ENCODE measurements around the gene SHISA6.

SHISA6 gene

DNA sequence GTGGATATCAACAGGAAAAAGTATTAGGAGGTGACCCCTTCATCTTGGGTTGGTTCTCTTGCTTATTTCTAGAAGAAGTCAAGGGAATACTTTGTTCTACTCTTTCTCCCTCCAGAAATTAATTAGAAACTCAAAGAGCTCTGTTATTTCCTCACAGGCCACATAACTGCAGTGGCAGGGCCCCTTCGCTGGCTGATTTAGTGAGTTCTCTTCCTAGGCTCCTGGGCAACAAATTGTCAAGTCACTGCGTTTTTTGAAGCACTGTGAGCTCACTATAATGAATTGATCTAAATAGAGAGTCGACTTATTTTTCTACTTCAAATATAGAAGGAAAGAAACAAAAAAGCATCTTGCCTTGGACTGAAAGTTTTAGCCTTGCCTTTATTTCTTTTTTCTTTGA is 4.8 kb downstream of the SHISA6 start:
- Histone ChIP-seq H3K4me2 (no peak overlapping the region), H3K36me3 (ENCODE audit: insufficient read depth) (no peaks in the 10 kb centered on the region), H3K79me2 (ENCODE audit: insufficient read depth, low read depth) (no peaks in the 10 kb centered on the region), H3K9ac (no peak overlapping the region), H2AFZ (ENCODE audit: low read depth) (no peak overlapping the region), H3K4me1 (ENCODE audit: low read depth, poor library complexity, severe bottlenecking) (no peaks in the 10 kb centered on the region), H4K20me1 (ENCODE audit: insufficient read depth) (no peaks in the 10 kb centered on the region), H3K4me3 (IDR thresholded peaks at IDR 0.05; ENCODE audit: insufficient read depth, low read depth, low read length) (no peak overlapping the region), H3K27me3 (ENCODE audit: insufficient read depth, low read depth) (no peaks in the 10 kb centered on the region), H3K27ac (no peak overlapping the region)
- no peak for TF ChIP-seq CTCF (conservative IDR thresholded peaks at IDR 0.05; ENCODE audit: low read depth, low read length)

DNA sequence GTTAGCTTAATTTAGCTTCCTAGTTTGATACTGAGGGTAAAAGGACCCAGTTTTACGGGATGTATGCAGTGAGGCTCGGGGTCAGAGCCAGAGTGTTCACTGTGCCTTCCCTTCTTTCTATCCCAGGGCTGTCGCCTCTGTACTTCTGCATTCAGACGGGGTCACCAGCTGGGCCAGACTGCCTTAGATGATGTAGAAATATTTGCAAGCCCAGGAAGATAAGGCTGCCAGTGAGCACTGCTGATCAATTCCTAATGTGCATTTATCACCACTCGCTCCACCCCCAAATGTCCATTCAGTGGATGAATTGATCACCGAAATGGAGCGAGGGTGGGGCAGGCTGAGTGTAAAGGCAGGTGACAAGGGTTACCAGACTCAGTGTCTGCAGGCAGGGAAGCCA is 9.1 kb downstream of the SHISA6 start:
- H3K79me2 ChIP-seq (ENCODE audit: insufficient read depth, low read depth), result no peaks in the 10 kb centered on the region
- H3K4me2 ChIP-seq, result no peak overlapping the region
- no peaks in the 10 kb centered on the region for H3K36me3 ChIP-seq (ENCODE audit: insufficient read depth)
- H4K20me1 ChIP-seq (ENCODE audit: insufficient read depth), result no peaks in the 10 kb centered on the region
- H3K27me3 ChIP-seq (ENCODE audit: insufficient read depth, low read depth), result no peaks in the 10 kb centered on the region
- no peak overlapping the region for H2AFZ ChIP-seq (ENCODE audit: low read depth)
- no peaks in the 10 kb centered on the region for H3K4me1 ChIP-seq (ENCODE audit: low read depth, poor library complexity, severe bottlenecking)
- no peak overlapping the region for H3K27ac ChIP-seq
- TF ChIP-seq CTCF (conservative IDR thresholded peaks at IDR 0.05; ENCODE audit: low read depth, low read length), result no peak
- no peak overlapping the region for H3K9ac ChIP-seq
- H3K4me3 ChIP-seq (IDR thresholded peaks at IDR 0.05; ENCODE audit: insufficient read depth, low read depth, low read length), result no peak overlapping the region

DNA sequence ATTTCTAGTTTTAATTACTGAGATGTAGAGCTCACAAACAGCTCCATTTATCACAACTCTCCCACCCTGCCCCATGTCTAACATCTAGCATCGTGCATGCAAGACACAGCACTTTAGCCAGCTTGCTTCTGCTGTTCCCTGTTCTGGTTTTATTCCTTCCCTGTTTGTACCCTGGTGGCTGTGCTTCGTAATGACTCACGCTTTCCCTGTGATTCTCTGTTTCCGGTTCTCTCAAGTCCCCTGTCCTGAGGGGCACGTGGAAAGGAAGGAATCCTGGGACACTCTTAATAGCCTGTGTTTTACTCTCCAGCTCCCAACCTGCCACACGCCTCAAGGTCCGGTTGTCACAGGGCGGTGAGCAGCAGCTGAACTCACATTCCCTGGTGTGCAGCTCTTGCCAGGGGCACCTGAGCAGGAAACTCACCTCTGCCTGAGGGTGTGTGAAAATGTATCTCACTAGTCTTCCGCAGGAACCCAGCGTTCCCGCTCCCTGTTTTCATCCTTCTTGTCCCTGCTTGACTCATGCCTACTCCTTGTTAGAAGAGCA is 10.6 kb downstream of the SHISA6 start:
- no peaks in the 10 kb centered on the region for H3K27me3 ChIP-seq (ENCODE audit: insufficient read depth, low read depth)
- no peaks in the 10 kb centered on the region for H3K4me1 ChIP-seq (ENCODE audit: low read depth, poor library complexity, severe bottlenecking)
- no peak overlapping the region for H3K4me2 ChIP-seq
- no peaks in the 10 kb centered on the region for H3K79me2 ChIP-seq (ENCODE audit: insufficient read depth, low read depth)
- no peaks in the 10 kb centered on the region for H4K20me1 ChIP-seq (ENCODE audit: insufficient read depth)
- H3K36me3 ChIP-seq (ENCODE audit: insufficient read depth), result no peaks in the 10 kb centered on the region
- no peak overlapping the region for H2AFZ ChIP-seq (ENCODE audit: low read depth)
- H3K27ac ChIP-seq, result no peak overlapping the region
- H3K9ac ChIP-seq, result no peak overlapping the region
- H3K4me3 ChIP-seq (IDR thresholded peaks at IDR 0.05; ENCODE audit: insufficient read depth, low read depth, low read length), result no peak overlapping the region
- no peak for TF ChIP-seq CTCF (conservative IDR thresholded peaks at IDR 0.05; ENCODE audit: low read depth, low read length)

GRCh38 chr17:11252146-11252545 is 11.1 kb downstream of the SHISA6 start:
- H3K4me3 ChIP-seq (IDR thresholded peaks at IDR 0.05; ENCODE audit: insufficient read depth, low read depth, low read length), result no peak overlapping the region
- no peak overlapping the region for H3K9ac ChIP-seq
- no peak overlapping the region for H3K27ac ChIP-seq
- H3K27me3 ChIP-seq (ENCODE audit: insufficient read depth, low read depth), result no peaks in the 10 kb centered on the region
- no peaks in the 10 kb centered on the region for H3K4me1 ChIP-seq (ENCODE audit: low read depth, poor library complexity, severe bottlenecking)
- TF ChIP-seq CTCF (conservative IDR thresholded peaks at IDR 0.05; ENCODE audit: low read depth, low read length), result no peak
- H3K79me2 ChIP-seq (ENCODE audit: insufficient read depth, low read depth), result no peaks in the 10 kb centered on the region
- no peaks in the 10 kb centered on the region for H3K36me3 ChIP-seq (ENCODE audit: insufficient read depth)
- no peaks in the 10 kb centered on the region for H4K20me1 ChIP-seq (ENCODE audit: insufficient read depth)
- H3K4me2 ChIP-seq, result no peak overlapping the region
- H2AFZ ChIP-seq (ENCODE audit: low read depth), result no peak overlapping the region
